CD8-positive, alpha-beta memory T cell (primary cell): ENCODE measurements around the gene CFAP251. TPM values are rescaled to one million over a fixed set of nuclear protein-coding genes. Genes with fewer than 3 reads are reported as not detected.
"Not testable (repeated sequence)": the region's sequence is repeated elsewhere in the genome, so short reads cannot be mapped to it uniquely, and the experiment has no call there.

Experiments used
- CTCF ChIA-PET: fragments of 350-600 bp; sonication (Branson Sonifier 250); formaldehyde crosslinking; loops from one replicate; lab custom pipeline; 2021; ENCODE audit warnings: antibody characterized with exemption; lab: Charles Lee
- POLR2A ChIA-PET: fragments of 350-600 bp; sonication (Branson Sonifier 250); formaldehyde crosslinking; loops from one replicate; lab custom pipeline; 2021; ENCODE audit warnings: antibody characterized with exemption; lab: Charles Lee
- DNase-seq, 5 donors: peaks; one replicate each; pipeline versions ENCODE4 v3.0.0 to v3.0.0-alpha.2; 2020 to 2022; ENCODE audit warnings: mixed read lengths in 1 of 5
- H3K27ac ChIP-seq: one replicate; pipeline ENCODE4 v1.7.0; 2013; ENCODE audit warnings: low read depth, mild to moderate bottlenecking, low read length, moderate library complexity
- H3K27me3 ChIP-seq: 2 replicates; pipeline ENCODE4 v1.7.0; 2013; ENCODE audit warnings: low read length, mild to moderate bottlenecking; ENCODE audit not compliant: insufficient read depth, poor library complexity, severe bottlenecking
- H3K36me3 ChIP-seq: 2 replicates; pipeline ENCODE4 v1.7.0; 2013; ENCODE audit warnings: mild to moderate bottlenecking, low read length, moderate library complexity; ENCODE audit not compliant: insufficient read depth
- H3K4me1 ChIP-seq: 2 replicates; pipeline ENCODE4 v1.7.0; 2013; ENCODE audit warnings: mild to moderate bottlenecking, low read length, moderate library complexity; ENCODE audit not compliant: insufficient read depth
- H3K4me3 ChIP-seq: 2 replicates; pipeline ENCODE4 v1.7.0; 2013; ENCODE audit warnings: mild to moderate bottlenecking, low read length
- H3K9me3 ChIP-seq: 2 replicates; pipeline ENCODE4 v1.7.0; 2013; ENCODE audit warnings: mild to moderate bottlenecking, low read length
- H3K27ac Mint-ChIP-seq, 8 donors: one replicate each; pipeline ENCODE4 v1.8.0; 2020 to 2021; ENCODE audit warnings: mixed read lengths in 8 of 8, mild to moderate bottlenecking in 6 of 8, inconsistent platforms in 3 of 8, moderate library complexity in 3 of 8
- H3K27me3 Mint-ChIP-seq, 2 donors: one replicate each; pipeline ENCODE4 v1.8.0; 2020 to 2021; ENCODE audit warnings: mixed read lengths in 2 of 2, mild to moderate bottlenecking in 1 of 2, moderate library complexity in 1 of 2
- H3K36me3 Mint-ChIP-seq, 3 donors: one replicate each; pipeline ENCODE4 v1.8.0; 2020 to 2021; ENCODE audit warnings: mixed read lengths in 3 of 3, inconsistent platforms in 1 of 3, mild to moderate bottlenecking in 1 of 3
- H3K4me1 Mint-ChIP-seq, 3 donors: one replicate each; pipeline ENCODE4 v1.8.0; 2020 to 2021; ENCODE audit warnings: mixed read lengths in 3 of 3, inconsistent platforms in 1 of 3, mild to moderate bottlenecking in 1 of 3
- H3K4me3 Mint-ChIP-seq, 7 donors: one replicate each; pipeline ENCODE4 v1.8.0; 2020 to 2021; ENCODE audit warnings: mixed read lengths in 7 of 7, mild to moderate bottlenecking in 6 of 7, moderate library complexity in 4 of 7, inconsistent platforms in 2 of 7
- H3K9me3 Mint-ChIP-seq, 5 donors: one replicate each; pipeline ENCODE4 v1.8.0; 2020 to 2022; ENCODE audit warnings: mixed read lengths in 5 of 5, mild to moderate bottlenecking in 3 of 5, moderate library complexity in 2 of 5, inconsistent platforms in 1 of 5
- polyA plus RNA-seq: library from polyadenylated mRNA; unstranded; fragments of 300-500 nt; fragmentation: Illumina TruSeq; gene quantifications from one replicate; pipeline ENCODE4 v1.2.3, GENCODE V29; 2021
- total RNA-seq, 2 experiments: library from RNA; stranded (reverse); gene quantifications; one replicate each; pipeline ENCODE4 v1.2.3, GENCODE V29; 2021

The CFAP251 gene
- total and polyA plus RNA-seq, 3 experiments from 2014 or later, result 0.31 to 0.72 TPM; not detected in 1

DNA sequence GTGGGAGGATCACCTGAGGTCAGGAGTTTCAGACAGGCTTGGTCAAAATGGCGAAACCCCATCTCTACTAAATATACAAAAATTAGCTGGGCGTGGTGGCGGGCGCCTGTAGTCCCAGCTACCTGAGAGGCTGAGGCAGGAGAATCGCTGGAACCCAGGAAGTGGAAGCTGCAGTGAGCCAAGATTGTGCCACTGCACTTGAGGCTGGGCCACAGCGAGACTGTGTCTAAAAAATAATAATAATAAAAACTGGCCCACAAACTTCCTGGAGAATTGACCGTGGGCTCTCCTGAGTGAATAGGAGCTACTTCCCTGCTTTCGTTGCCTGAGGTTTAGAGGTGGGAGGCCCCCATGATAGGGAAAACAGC lies 42.3 kb upstream of the CFAP251 start:
- DNase-seq, H3K36me3 ChIP-seq, H3K4me3 ChIP-seq, H3K9me3 ChIP-seq, H3K36me3 Mint-ChIP-seq, H3K4me3 Mint-ChIP-seq, H3K27ac Mint-ChIP-seq, H3K4me1 Mint-ChIP-seq, H3K27me3 ChIP-seq, H3K9me3 Mint-ChIP-seq, H3K27me3 Mint-ChIP-seq, H3K4me1 ChIP-seq, POLR2A ChIA-PET, H3K27ac ChIP-seq: not testable (repeated sequence)
- CTCF ChIA-PET, result interaction anchor here (1.0 kb wide), 1 partner anchor 14 kb away, joined by 3 read pairs; no protein-coding TSS in a partner anchor

DNA sequence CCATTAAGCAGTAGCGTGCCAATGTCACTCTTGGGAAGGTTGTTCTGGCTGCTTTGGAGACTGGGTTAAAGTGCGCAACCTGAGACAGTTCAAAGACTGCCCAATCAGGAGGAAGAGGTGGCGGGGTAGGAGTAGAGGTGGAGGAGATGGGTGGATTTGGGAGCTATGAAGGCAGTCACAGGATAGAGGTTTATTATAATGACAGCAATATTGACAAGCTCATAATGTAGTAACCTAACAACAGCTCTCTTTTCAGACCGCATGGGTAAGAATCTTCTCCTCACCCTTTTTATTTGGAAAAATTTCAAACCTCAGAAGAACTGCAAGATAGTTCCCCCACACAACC lies 35.1 kb upstream of the CFAP251 start:
- Histone ChIP-seq H3K27ac (no peak overlapping the region), H3K9me3 (no peaks in the 10 kb centered on the region), H3K36me3 (no peaks in the 10 kb centered on the region), H3K4me3 (no peak overlapping the region), H3K4me1 (peaks cover 5% of the 10 kb centered on the region), H3K27me3 (no peaks in the 10 kb centered on the region)
- Mint-ChIP-seq H3K4me1 (peaks cover 3 to 9% (median 8%) of the 10 kb centered on the region in 3 donors), H3K4me3 (peak overlapping the region in 2 of 7 donors; percentile 18), H3K27me3 (peaks cover 0 to 3% of the 10 kb centered on the region in 2 donors), H3K9me3 (no peaks in the 10 kb centered on the region), H3K27ac (peak overlapping the region in 1 of 8 donors; percentile 16), H3K36me3 (peaks cover 0 to under 1% (median 0%) of the 10 kb centered on the region in 3 donors)
- ChIA-PET CTCF (interaction anchor here (0.7 to 1.0 kb wide), 2 partner anchors 89 to 240 kb away, joined by 3 to 5 read pairs; no protein-coding TSS in a partner anchor), POLR2A (no interaction called here)
- DNase-seq, result no peak

DNA sequence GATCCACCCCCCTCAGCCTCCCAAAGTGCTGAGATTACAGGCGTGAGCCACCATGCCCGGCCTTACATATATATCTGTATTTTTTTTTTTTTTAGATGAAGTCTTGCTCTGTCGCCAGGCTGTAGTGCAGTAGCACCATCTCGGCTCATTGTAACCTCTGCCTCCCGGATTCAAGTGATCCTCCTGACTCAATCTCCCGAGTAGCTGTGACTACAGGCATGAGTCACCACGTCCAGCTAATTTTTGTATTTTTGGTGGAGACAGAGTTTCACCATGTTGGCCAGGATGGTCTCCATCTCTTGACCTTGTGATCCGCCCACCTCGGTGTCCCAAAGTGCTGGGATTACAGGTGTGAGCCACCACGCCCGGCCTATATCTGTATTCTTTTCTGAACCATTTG lies 33.3 kb upstream of the CFAP251 start:
- H3K27ac ChIP-seq, H3K4me3 ChIP-seq, H3K27me3 ChIP-seq, H3K9me3 ChIP-seq, H3K27me3 Mint-ChIP-seq, H3K4me3 Mint-ChIP-seq, H3K36me3 ChIP-seq, H3K27ac Mint-ChIP-seq, H3K9me3 Mint-ChIP-seq, H3K36me3 Mint-ChIP-seq, POLR2A ChIA-PET, DNase-seq: not testable (repeated sequence)
- CTCF ChIA-PET, result interaction anchor here (1.4 kb wide), 1 partner anchor 33 kb away, joined by 3 read pairs; the partner anchor contains the start of gene CFAP251
- H3K4me1 Mint-ChIP-seq, result peaks cover 18 to 27% (median 27%) of the 10 kb centered on the region in 3 donors
- H3K4me1 ChIP-seq, result peaks cover 17% of the 10 kb centered on the region

DNA sequence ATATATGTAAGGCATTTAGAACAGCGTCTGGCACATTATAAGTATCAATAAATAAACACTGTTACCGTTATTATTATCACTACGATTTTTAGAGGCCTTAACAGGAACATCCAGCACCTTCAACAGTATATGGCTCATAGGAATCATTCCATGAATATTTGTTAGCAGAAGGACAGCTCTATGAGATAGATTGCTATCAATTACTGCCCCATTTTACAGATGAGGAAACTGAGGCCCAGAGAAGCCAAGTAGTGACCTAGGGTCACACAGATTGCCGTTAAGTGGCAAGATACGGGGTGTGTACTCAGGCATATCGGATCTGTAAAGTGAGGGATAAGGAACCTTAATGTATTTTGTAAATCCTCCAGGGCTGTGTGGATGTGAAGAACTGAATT lies 30.3 kb upstream of the CFAP251 start:
- ChIA-PET CTCF (interaction anchor here (0.7 to 6.7 kb wide), 9 partner anchors 8 to 176 kb away, joined by 3 to 84 read pairs (median 5); partner anchors contain the start of genes RHOF and TMEM120B), POLR2A (interaction anchor here (0.6 to 1.6 kb wide), 7 partner anchors 76 to 202 kb away, joined by 3 to 19 read pairs (median 5); partner anchors contain the start of gene RHOF)
- peak overlapping the region; percentile 74 for H3K4me3 ChIP-seq
- H3K4me1 ChIP-seq, result peaks cover 18% of the 10 kb centered on the region
- no peaks in the 10 kb centered on the region for H3K9me3 Mint-ChIP-seq
- H3K27ac ChIP-seq, result no peak overlapping the region
- peaks cover 0 to 3% of the 10 kb centered on the region in 2 donors for H3K27me3 Mint-ChIP-seq
- H3K36me3 ChIP-seq, result no peaks in the 10 kb centered on the region
- H3K4me3 Mint-ChIP-seq, result peak overlapping the region; percentile 92 to 99 (median 99)
- H3K4me1 Mint-ChIP-seq, result peaks cover 26 to 45% (median 43%) of the 10 kb centered on the region in 3 donors
- DNase-seq, result no peak
- peak overlapping the region; percentile 93 to 99 (median 99) for H3K27ac Mint-ChIP-seq
- H3K9me3 ChIP-seq, result no peaks in the 10 kb centered on the region
- H3K27me3 ChIP-seq, result no peaks in the 10 kb centered on the region
- H3K36me3 Mint-ChIP-seq, result peaks cover 0 to 21% (median 0%) of the 10 kb centered on the region in 3 donors

DNA sequence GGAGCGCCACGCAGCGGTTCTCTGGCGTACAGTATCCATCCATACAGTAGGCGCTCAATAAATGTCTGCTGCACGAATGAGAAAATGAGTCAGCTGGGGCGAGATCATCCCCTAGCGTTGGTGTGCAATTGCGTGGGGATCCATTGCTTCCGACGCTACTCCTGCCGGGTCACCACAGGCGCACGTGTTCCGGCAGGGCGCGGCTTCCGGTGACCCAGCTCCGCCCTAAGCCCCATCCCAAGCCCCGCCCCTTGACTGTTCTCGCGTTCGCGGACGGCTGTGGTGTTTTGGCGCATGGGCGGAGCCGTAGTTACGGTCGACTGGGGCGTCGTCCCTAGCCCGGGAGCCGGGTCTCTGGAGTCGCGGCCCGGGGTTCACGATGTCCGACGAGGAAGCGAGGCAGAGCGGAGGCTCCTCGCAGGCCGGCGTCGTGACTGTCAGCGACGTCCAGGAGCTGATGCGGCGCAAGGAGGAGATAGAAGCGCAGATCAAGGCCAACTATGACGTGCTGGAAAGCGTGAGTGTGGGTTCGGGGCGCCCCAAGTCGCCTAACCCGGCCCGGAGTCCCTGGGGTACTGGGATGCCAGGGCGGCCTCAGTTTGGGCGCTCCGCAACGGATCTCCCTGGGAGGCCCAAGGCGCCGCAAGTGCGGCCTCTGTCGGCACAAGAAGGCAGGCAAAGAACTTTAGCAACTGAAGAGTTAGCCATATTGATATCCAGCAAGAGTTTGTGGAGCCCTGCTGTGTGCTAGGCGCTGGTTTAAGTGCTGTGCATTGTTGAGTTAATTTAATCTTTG lies 29.7 kb upstream of the CFAP251 start, which contains the start of gene PSMD9:
Gene PSMD9 (plus strand): TSS at position 313 of the 796 bp plus-strand sequence. CDS start 67 bp downstream, at position 380.
- peak within 1 kb of the TSS; percentile 74 for H3K4me3 ChIP-seq
- H3K36me3 ChIP-seq, result no peaks in the 10 kb centered on the region
- no peaks in the 10 kb centered on the region for H3K9me3 ChIP-seq
- H3K4me1 ChIP-seq, result peaks cover 22% of the 10 kb centered on the region
- Mint-ChIP-seq H3K36me3 (peaks cover 0 to 26% (median 0%) of the 10 kb centered on the region in 3 donors), H3K27me3 (peaks cover 0 to 3% of the 10 kb centered on the region in 2 donors), H3K4me3 (peak within 1 kb of the TSS; percentile 92 to 99 (median 99)), H3K9me3 (no peaks in the 10 kb centered on the region), H3K27ac (peak within 1 kb of the TSS; percentile 93 to 99 (median 99)), H3K4me1 (peaks cover 28 to 51% (median 48%) of the 10 kb centered on the region in 3 donors)
- DNase-seq, result peak; percentile 97 to 98 (median 98)
- peak within 1 kb of the TSS; percentile 88 for H3K27ac ChIP-seq
- ChIA-PET CTCF (interaction anchor here (0.7 to 6.7 kb wide), 9 partner anchors 9 to 176 kb away, joined by 3 to 84 read pairs (median 5); partner anchors contain the start of genes RHOF and TMEM120B), POLR2A (interaction anchor here (0.6 to 1.6 kb wide), 9 partner anchors 30 to 347 kb away, joined by 3 to 19 read pairs (median 5); partner anchors contain the start of genes CFAP251 and RHOF)
- H3K27me3 ChIP-seq, result no peaks in the 10 kb centered on the region

DNA sequence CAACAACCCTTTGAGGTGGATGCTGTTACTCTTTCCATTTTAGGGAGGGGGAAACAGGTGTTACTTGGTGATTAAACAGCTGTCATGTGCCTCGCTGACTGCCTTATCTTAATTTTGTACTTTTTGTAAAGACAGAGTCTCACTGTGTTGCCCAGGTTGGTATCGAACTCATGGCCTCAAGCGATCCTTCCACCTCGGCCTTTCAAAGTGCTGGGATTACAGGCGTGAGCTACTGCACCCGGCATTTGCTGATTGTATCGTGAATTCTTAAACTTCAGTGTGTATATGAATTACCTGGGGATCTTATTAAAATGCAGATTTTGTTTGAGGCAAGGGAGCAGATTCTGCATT lies 29.1 kb upstream of the CFAP251 start:
- Histone ChIP-seq H3K9me3 (no peaks in the 10 kb centered on the region), H3K27me3 (no peaks in the 10 kb centered on the region), H3K4me1 (peaks cover 23% of the 10 kb centered on the region), H3K4me3 (peak overlapping the region; percentile 74), H3K27ac (peak overlapping the region; percentile 88), H3K36me3 (no peaks in the 10 kb centered on the region)
- DNase-seq, result no peak
- CTCF ChIA-PET, result interaction anchor here (0.7 to 6.7 kb wide), 5 partner anchors 55 to 94 kb away, joined by 4 to 84 read pairs (median 9); partner anchors contain the start of gene RHOF
- peak overlapping the region; percentile 92 to 99 (median 99) for H3K4me3 Mint-ChIP-seq
- POLR2A ChIA-PET, result interaction anchor here (0.6 to 1.6 kb wide), 6 partner anchors 29 to 346 kb away, joined by 3 to 7 read pairs (median 4); partner anchors contain the start of genes CFAP251 and RHOF
- H3K9me3 Mint-ChIP-seq, result no peaks in the 10 kb centered on the region
- H3K27me3 Mint-ChIP-seq, result peaks cover 0 to 3% of the 10 kb centered on the region in 2 donors
- H3K4me1 Mint-ChIP-seq, result peaks cover 34 to 57% (median 54%) of the 10 kb centered on the region in 3 donors
- H3K27ac Mint-ChIP-seq, result peak overlapping the region; percentile 93 to 99 (median 99)
- H3K36me3 Mint-ChIP-seq, result peaks cover 0 to 32% (median 0%) of the 10 kb centered on the region in 3 donors

DNA sequence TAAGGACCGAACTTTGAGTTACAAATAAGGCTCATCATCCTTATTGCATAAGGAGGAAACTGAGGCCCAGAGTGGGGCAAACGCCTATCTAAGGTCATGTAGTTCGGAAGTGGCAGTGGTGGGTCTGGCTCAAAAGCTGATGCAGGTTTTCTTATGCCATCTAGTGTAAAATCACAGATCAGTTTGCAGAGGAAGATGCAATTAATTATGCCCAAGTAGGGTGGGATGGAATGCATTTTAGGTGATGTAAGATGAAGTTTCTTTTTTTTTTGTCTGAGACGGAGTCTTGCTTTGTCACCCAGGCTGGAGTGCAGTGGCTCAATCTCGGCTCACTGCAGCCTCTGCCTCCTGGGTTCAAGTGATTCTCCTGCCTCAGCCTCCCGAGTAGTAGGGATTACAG lies 28.7 kb upstream of the CFAP251 start:
- DNase-seq, H3K9me3 ChIP-seq, H3K27me3 Mint-ChIP-seq, H3K36me3 ChIP-seq, H3K9me3 Mint-ChIP-seq, H3K27me3 ChIP-seq: not testable (repeated sequence)
- Mint-ChIP-seq H3K4me1 (peaks cover 34 to 58% (median 57%) of the 10 kb centered on the region in 3 donors), H3K36me3 (peaks cover 0 to 36% (median 0%) of the 10 kb centered on the region in 3 donors), H3K4me3 (peak overlapping the region; percentile 92 to 99 (median 99)), H3K27ac (peak overlapping the region in 7 of 8 donors; percentile 93 to 99 (median 99))
- Histone ChIP-seq H3K4me3 (peak overlapping the region; percentile 74), H3K27ac (peak overlapping the region; percentile 88), H3K4me1 (peaks cover 25% of the 10 kb centered on the region)
- CTCF ChIA-PET, result interaction anchor here (0.7 to 6.7 kb wide), 5 partner anchors 55 to 95 kb away, joined by 4 to 84 read pairs (median 9); partner anchors contain the start of gene RHOF
- POLR2A ChIA-PET, result interaction anchor here (0.6 to 1.0 kb wide), 2 partner anchors 85 to 196 kb away, joined by 3 to 5 read pairs; no protein-coding TSS in a partner anchor
